SJSA1 (cell line): Measurements from ENCODE around the gene DNM3. TPM values are rescaled to one million over a fixed set of nuclear protein-coding genes. Genes with fewer than 3 reads are reported as not detected.

Experiments used
- DNase-seq, 2 experiments: peaks; one replicate each; pipeline ENCODE4 v3.0.0-alpha.2; 2015 to 2020; ENCODE audit warnings: low spot score in 2 of 2, low read depth in 1 of 2
- H3K27ac ChIP-seq: fragments of 250-450 bp; sonication (Bioruptor Pico); 2 replicates; pipeline ENCODE4 v1.5.1; 2020; ENCODE audit warnings: mild to moderate bottlenecking, moderate library complexity
- H3K27me3 ChIP-seq: fragments of 250-450 bp; sonication (Bioruptor Pico); replicated peaks from 2 replicates; pipeline ENCODE4 v1.5.1; 2020; ENCODE audit warnings: mild to moderate bottlenecking, moderate library complexity
- H3K36me3 ChIP-seq: fragments of 250-450 bp; sonication (Bioruptor Pico); 2 replicates; pipeline ENCODE4 v1.5.1; 2020; ENCODE audit warnings: mild to moderate bottlenecking
- H3K4me1 ChIP-seq: fragments of 250-450 bp; sonication (Bioruptor Pico); replicated peaks from 2 replicates; pipeline ENCODE4 v1.6.1; 2021; ENCODE audit warnings: mild to moderate bottlenecking
- H3K4me3 ChIP-seq: fragments of 250-450 bp; sonication (Bioruptor Pico); 2 replicates; pipeline ENCODE4 v1.5.1; 2020; ENCODE audit warnings: mild to moderate bottlenecking
- H3K9me3 ChIP-seq: fragments of 250-450 bp; sonication (Bioruptor Pico); replicated peaks from 2 replicates; pipeline ENCODE4 v1.5.1; 2020; ENCODE audit warnings: mild to moderate bottlenecking
- total RNA-seq: library from RNA; depleted of rRNA; stranded (reverse); fragments of >200 nt; shearing (Covaris generic); gene quantifications from 2 replicates; pipeline ENCODE4 v1.2.3, GENCODE V29; 2014

DNM3 gene
- total RNA-seq, 1 experiment from 2014 or later = 1.7 TPM

DNA sequence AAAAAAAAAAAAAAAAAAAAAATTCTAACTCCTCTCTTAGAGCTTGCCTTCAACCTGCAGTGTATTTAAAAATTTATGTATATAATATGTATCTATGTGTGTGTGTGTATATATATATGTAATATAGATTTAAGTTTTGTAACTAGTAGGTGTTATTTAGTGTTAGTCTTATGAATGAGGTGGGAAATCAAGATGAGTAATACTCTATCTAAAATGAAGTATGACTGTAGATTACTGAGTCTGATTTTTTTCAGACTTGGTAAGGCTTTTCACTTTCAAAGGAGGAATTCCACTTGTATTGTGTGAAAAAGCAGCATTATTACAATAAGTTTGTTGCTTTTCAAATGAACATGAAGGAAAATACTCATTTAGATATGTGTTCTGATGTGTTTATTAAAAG, 5.4 kb upstream of the DNM3 start:
- Histone ChIP-seq H3K9me3 (no peaks in the 10 kb centered on the region), H3K27me3 (no peaks in the 10 kb centered on the region; the same call in 1 of the 2 replicates), H3K27ac (no peak overlapping the region), H3K4me1 (peaks cover 2% of the 10 kb centered on the region), H3K36me3 (no peaks in the 10 kb centered on the region), H3K4me3 (no peak overlapping the region)
- DNase-seq = no peak

DNA sequence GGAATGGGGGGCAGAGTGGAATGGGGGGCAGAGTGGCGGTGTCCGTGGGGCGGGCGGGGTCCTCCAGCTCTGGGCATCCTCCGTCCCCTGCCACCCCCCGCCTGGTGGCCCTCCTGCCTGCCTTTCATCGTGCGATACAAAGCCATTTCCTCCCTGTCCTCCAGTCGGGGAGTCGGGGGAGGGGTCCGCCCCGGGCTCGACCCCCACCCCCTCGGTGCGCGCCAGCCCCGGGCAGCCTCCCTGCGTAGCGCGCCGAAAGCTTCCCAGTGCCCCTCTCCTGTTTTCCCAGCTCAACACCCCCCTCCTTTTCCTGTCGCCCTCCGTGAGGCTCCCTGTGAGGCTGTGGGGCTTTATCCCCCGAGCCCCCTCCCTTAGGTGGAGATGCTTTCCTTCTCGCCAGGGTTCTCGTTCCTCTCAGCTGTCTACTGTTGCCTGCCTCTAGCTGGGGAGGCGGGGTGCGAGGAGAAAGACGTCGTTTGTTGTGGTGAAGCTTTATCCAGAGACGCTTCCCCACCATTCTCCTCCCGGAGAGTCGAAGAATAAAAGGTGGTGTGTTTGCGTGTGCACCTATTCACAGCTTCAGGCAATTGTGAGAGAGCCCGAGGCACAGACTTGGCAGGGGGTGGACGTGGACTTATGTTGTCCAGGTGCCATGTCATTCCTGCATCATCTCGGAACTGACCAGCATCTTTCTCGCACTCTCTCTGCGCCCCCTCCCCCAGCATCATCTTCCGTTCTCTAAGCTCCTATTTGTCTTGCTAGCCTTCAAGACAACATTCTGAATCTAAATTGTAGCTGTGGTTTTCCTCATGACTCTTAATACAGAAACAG, 848 bp downstream of the DNM3 start:
- peaks cover 12% of the 10 kb centered on the region for H3K27me3 ChIP-seq
- peaks cover 13% of the 10 kb centered on the region for H3K4me1 ChIP-seq
- peak in 1 of 2 experiments; percentile 15 for DNase-seq
- no peak overlapping the region for H3K27ac ChIP-seq
- peak overlapping the region; percentile 64 for H3K4me3 ChIP-seq
- H3K36me3 ChIP-seq = peaks cover 2% of the 10 kb centered on the region; the same call in 1 of the 2 replicates
- no peaks in the 10 kb centered on the region for H3K9me3 ChIP-seq

DNA sequence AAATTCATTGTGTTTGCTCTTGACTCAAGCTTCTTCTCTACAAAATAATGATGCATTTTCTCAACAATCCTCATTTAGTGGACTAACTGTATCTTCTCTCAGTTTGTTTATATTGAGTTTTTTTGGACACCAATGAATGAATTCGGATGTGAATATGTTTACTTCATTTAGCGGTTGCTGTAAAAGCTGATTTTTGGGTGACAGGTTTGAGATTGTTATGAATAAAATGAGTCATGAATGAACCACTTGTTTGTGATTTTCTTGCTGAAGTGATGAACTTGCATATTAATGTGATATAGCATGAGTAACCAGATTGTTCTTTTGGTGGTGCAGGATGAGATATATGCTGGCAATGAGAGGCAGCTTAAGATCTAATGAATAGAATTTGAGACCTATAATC, 3.1 kb downstream of the DNM3 start:
- H3K27ac ChIP-seq = no peak overlapping the region
- no peaks in the 10 kb centered on the region for H3K9me3 ChIP-seq
- peaks cover 2% of the 10 kb centered on the region; the same call in 1 of the 2 replicates for H3K36me3 ChIP-seq
- no peak overlapping the region for H3K4me3 ChIP-seq
- no peak for DNase-seq
- H3K4me1 ChIP-seq = peaks cover 13% of the 10 kb centered on the region
- peaks cover 12% of the 10 kb centered on the region for H3K27me3 ChIP-seq

DNA sequence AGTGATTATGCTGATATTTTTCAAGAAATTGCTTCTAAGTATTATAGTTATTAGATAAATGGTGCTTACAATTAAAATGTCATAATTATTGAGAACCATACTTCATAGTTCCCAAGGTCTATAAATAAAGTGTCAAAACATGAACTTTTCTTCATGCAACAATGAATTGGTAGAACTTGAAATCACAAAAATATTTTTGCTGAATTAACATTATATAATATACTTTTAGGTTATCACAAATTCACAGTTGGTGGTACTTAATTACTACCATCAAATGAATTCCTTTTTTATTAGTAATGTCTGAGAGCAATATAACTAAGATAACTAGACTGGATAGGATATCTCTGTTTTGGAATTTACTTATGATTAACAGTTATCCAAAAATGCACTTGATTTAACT, 4.7 kb downstream of the DNM3 start:
- peaks cover 9% of the 10 kb centered on the region for H3K4me1 ChIP-seq
- no peaks in the 10 kb centered on the region for H3K9me3 ChIP-seq
- no peak overlapping the region for H3K27ac ChIP-seq
- peaks cover 2% of the 10 kb centered on the region; the same call in 1 of the 2 replicates for H3K36me3 ChIP-seq
- H3K27me3 ChIP-seq = peaks cover 12% of the 10 kb centered on the region; the same call in 1 of the 2 replicates
- no peak overlapping the region for H3K4me3 ChIP-seq
- no peak for DNase-seq

DNA sequence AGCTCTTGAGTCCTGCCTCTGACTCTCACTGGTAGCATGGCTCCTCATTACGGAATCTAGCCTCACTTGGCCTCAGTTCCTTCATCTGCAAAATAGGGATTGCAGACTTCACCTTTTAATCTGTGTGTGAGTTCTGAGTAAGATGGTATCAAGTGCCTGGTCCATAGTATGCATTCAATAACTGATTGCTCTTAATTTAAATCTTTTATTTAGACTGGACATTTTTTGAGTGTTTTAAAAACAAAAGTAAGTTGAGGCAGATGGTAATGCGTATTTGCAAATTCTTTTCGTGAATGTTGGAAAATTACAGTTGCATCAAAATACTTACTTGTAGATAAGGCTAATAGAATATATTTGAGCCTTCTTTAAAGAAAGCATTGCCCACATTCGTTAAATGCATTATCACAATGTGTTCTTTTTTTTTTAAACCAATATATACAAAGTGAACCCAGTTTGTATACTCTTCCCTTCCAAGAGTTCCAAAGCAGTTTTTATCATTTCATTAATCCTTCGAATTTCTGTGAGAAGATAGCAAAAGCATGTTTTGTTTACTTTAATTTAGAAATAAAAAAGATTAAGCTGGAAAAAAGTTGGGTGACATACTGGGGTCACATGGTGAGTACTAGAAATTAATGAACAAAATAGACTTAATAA, 8.1 kb downstream of the DNM3 start:
- no peak for DNase-seq
- Histone ChIP-seq H3K36me3 (no peaks in the 10 kb centered on the region), H3K4me3 (no peak overlapping the region), H3K27ac (no peak overlapping the region), H3K4me1 (no peaks in the 10 kb centered on the region), H3K27me3 (no peaks in the 10 kb centered on the region), H3K9me3 (no peaks in the 10 kb centered on the region)

DNA sequence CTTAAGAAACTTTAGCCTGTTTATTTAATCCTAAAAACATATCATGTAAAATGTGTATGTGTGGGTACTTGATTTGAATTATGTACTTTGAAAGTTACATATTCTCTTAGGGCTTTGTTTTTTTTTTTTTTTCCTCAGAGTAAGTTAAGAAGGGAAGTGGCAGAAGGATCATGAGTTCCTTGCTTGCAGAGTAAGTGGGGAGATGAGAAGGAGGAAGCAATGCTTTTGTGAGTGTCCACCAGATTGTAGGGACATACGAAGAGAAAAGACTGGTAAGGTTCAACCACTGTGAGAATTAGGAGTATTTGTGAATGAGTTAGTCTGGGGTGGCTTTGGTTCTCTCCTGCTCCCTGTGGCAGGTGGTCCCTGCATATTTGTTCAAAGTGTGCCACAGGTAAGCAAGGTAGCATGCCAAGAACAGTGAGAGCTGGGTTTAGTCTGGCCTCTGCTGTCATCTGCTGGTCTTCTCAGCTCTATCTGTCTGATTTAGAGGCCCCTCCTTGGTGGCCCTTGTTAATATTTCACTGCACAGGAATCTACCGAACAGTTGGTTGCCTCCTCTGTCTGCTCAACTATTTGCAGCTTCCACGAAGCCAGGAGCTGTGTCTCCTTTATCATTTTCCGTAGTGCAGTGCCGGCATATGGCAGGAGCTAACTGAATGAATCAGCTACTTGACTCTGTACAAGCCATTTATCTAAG, 9.5 kb downstream of the DNM3 start:
- H3K36me3 ChIP-seq = no peaks in the 10 kb centered on the region
- no peaks in the 10 kb centered on the region for H3K9me3 ChIP-seq
- H3K27me3 ChIP-seq = no peaks in the 10 kb centered on the region
- no peaks in the 10 kb centered on the region for H3K4me1 ChIP-seq
- H3K27ac ChIP-seq = no peak overlapping the region
- no peak overlapping the region for H3K4me3 ChIP-seq
- no peak for DNase-seq

DNA sequence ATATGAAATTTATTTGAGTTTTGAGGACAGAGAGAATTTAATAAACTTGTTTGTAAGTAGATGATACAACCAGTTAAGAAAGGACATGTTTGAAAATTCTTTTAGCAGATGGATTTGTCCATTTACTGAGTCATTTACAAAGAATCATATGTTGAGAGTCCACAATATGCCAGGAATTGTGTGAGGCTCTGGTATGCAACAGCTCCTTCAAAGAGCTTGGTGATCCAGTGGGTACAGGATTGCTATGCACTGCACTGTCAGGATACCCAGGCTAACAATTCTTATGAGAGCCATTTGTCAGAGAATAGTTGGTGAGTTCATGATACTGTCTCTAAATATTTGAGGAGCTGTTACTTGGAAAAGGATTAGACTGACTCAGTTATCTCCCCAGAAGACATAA, 11.0 kb downstream of the DNM3 start:
- Histone ChIP-seq H3K4me3 (no peak overlapping the region), H3K27me3 (no peaks in the 10 kb centered on the region), H3K27ac (no peak overlapping the region), H3K4me1 (no peaks in the 10 kb centered on the region), H3K36me3 (no peaks in the 10 kb centered on the region), H3K9me3 (no peaks in the 10 kb centered on the region)
- no peak for DNase-seq

DNA sequence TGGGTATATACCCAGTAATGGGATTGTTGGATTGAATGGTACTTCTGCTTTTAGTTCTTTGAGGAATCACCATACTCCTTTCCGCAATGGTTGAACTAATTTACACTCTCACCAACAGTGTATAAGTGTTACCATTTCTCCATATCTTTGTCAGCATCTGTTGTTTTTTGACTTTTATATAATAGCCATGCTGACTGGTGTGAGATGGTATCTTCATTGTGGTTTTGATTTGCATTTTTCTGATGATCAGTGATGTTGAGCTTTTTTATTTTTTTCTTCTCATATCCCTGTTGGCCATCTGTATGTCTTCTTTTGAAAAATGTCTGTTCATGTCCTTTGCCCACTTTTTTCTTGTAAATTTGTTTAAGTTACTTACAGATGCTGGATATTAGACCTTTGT, 14.1 kb downstream of the DNM3 start:
- Histone ChIP-seq H3K4me1 (no peaks in the 10 kb centered on the region), H3K9me3 (no peaks in the 10 kb centered on the region), H3K27me3 (no peaks in the 10 kb centered on the region), H3K36me3 (no peaks in the 10 kb centered on the region), H3K4me3 (no peak overlapping the region), H3K27ac (no peak overlapping the region)
- no peak for DNase-seq

DNA sequence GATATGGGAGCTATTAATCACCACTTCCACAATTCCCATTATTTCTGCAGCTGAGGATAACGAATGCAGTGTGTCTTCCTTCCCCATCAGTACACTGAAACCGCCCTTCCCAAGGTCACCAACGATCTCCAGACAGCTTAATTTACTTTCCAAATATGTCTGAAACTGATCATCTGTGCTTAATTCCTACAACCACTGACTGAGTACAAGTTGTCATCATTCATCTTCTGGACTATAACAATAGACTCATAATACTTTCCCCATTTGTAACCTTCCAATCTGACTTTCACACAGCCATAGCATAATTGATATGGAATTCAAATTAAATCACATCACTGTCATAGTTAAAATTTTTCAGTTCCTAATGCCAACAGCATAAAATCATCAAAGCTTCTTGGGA, 17.4 kb downstream of the DNM3 start:
- Histone ChIP-seq H3K9me3 (no peaks in the 10 kb centered on the region), H3K36me3 (no peaks in the 10 kb centered on the region), H3K4me1 (no peaks in the 10 kb centered on the region), H3K27ac (no peak overlapping the region), H3K27me3 (no peaks in the 10 kb centered on the region), H3K4me3 (no peak overlapping the region)
- DNase-seq = no peak

DNA sequence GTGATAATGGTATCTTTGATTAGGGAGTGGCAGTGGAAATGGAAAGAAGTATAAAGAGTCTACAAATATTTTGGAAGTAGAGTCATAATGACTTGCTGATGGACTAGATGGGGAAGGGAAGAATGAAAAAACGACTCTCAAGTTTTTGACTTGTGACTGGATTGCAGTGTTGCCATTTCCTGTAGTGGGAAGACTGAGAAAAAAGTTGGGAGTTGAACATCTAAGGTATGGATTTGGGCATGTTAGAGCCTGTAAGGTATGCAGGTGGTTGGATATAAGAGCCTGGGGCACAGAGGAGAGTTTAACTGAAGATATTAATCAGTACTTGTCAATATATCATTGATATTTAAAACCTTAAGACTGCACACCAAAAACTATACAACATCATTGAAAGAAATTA, 19.4 kb downstream of the DNM3 start:
- Histone ChIP-seq H3K4me1 (no peaks in the 10 kb centered on the region), H3K36me3 (no peaks in the 10 kb centered on the region), H3K27me3 (no peaks in the 10 kb centered on the region), H3K9me3 (no peaks in the 10 kb centered on the region), H3K4me3 (no peak overlapping the region), H3K27ac (no peak overlapping the region)
- no peak for DNase-seq

DNA sequence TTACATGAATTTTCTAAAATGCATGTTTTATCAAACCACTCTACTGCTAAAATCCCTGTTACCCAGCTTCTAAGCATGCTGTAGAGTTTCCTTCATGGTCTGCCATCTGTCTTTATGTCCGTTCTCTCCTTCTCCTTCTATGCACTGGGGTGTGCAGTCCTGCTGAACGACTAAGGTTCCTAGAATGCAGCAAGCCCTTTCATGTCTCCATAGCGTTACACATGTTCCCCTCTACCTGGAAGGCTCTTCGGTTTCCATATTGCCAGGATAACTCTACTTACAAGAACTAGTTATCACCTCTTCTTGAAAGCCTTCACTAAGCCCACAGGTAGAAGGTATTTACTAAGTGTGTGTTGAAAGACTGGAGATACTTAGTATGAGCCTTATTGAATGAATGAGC, 22.2 kb downstream of the DNM3 start:
- DNase-seq = no peak
- Histone ChIP-seq H3K27me3 (no peaks in the 10 kb centered on the region), H3K36me3 (no peaks in the 10 kb centered on the region), H3K4me1 (no peaks in the 10 kb centered on the region), H3K9me3 (no peaks in the 10 kb centered on the region), H3K27ac (no peak overlapping the region), H3K4me3 (no peak overlapping the region)

DNA sequence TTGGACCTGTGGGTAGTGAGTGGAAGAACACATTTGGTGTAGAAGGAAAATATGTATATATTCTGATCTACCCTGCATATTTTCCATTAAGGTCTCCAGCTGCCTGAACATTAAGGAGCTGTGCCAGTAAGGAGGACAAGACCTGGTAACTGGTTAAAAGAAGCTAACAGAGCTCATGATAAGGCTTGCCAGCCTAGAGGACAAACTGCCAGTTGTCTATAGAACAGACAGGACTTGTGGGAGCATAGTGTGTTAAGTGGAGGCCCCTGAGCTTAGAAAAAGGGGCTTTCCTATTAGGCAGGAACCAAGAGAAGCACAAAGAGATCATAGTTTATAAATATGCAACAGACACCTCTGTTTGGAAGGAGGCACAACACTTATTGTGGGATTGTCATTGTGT, 23.0 kb downstream of the DNM3 start:
- H3K36me3 ChIP-seq = no peaks in the 10 kb centered on the region
- H3K27ac ChIP-seq = no peak overlapping the region
- H3K4me1 ChIP-seq = no peaks in the 10 kb centered on the region
- H3K9me3 ChIP-seq = no peaks in the 10 kb centered on the region
- no peaks in the 10 kb centered on the region for H3K27me3 ChIP-seq
- H3K4me3 ChIP-seq = no peak overlapping the region
- no peak for DNase-seq

DNA sequence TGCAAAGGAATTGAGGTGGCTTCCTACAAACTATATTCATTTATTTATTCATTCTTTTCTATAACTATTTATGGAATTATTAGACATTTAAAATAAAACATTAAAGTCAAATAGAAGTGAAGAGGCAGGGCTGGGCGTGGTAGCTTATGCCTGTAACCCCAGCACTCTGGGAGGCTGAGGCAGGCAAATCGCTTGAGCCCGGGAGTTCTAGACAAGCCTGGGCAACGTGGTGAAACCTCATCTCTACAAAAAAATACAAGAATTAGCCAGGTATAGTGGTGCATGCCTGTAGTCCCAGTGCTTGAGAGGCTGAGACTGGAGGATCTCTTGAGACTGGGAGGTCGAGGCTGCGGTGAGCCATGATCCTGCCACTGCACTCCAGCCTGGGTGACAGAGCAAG, 23.8 kb downstream of the DNM3 start:
- Histone ChIP-seq H3K4me3 (no peak overlapping the region), H3K27ac (no peak overlapping the region), H3K9me3 (no peaks in the 10 kb centered on the region), H3K4me1 (no peaks in the 10 kb centered on the region), H3K27me3 (no peaks in the 10 kb centered on the region), H3K36me3 (no peaks in the 10 kb centered on the region)
- no peak for DNase-seq

DNA sequence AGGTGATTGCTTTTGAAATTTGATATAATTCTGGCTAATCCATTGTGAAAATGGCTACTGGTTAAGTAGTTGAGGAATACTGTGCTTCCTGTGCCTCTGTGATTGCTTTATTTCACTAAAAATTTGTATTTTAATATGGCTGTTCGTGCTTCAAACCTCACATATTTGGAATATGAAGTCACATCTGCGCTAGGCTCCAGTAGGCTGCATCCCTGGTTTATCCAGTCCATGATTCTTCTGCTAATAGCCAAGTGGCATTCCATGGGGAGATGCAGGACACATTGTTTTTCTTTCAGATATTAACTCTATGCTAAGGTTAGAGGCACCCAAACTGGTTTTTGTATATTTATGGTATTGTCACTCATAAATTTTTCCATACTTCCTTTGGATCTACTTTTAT, 25.9 kb downstream of the DNM3 start:
- Histone ChIP-seq H3K4me3 (no peak overlapping the region), H3K27ac (no peak overlapping the region), H3K4me1 (no peaks in the 10 kb centered on the region), H3K9me3 (no peaks in the 10 kb centered on the region), H3K27me3 (0 out of 2 replicates have a peak, but pooled peaks cover 2% of the 10 kb centered on the region), H3K36me3 (no peaks in the 10 kb centered on the region)
- DNase-seq = no peak
